ENCODE measurements around the gene PLEK2.

Gene PLEK2

GRCh38 chr14:67387195-67387594 is 24.8 kb downstream of the PLEK2 start:
- TF ChIP-seq, protein P1, sequence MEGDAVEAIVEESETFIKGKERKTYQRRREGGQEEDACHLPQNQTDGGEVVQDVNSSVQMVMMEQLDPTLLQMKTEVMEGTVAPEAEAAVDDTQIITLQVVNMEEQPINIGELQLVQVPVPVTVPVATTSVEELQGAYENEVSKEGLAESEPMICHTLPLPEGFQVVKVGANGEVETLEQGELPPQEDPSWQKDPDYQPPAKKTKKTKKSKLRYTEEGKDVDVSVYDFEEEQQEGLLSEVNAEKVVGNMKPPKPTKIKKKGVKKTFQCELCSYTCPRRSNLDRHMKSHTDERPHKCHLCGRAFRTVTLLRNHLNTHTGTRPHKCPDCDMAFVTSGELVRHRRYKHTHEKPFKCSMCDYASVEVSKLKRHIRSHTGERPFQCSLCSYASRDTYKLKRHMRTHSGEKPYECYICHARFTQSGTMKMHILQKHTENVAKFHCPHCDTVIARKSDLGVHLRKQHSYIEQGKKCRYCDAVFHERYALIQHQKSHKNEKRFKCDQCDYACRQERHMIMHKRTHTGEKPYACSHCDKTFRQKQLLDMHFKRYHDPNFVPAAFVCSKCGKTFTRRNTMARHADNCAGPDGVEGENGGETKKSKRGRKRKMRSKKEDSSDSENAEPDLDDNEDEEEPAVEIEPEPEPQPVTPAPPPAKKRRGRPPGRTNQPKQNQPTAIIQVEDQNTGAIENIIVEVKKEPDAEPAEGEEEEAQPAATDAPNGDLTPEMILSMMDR (IDR thresholded peaks at IDR 0.05; ENCODE audit: low read depth, low read length, poor library complexity, severe bottlenecking), result no peak
- H3K36me3 ChIP-seq (ENCODE audit: control insufficient read depth, low read length), result peaks cover 50% of the 10 kb centered on the region

GRCh38 chr14:67385618-67386017 is 26.3 kb downstream of the PLEK2 start:
- peaks cover 66% of the 10 kb centered on the region for H3K36me3 ChIP-seq (ENCODE audit: control insufficient read depth, low read length)
- H4K20me1 ChIP-seq (ENCODE audit: control insufficient read depth, insufficient read depth, low read depth, low read length), result no peaks in the 10 kb centered on the region
- peaks cover 18% of the 10 kb centered on the region for H3F3A ChIP-seq (ENCODE audit: control insufficient read depth, insufficient read depth)
- no peaks in the 10 kb centered on the region for H3K9me2 ChIP-seq (replicated peaks; ENCODE audit: control insufficient read depth, low read length)
- H3K9me3 ChIP-seq (ENCODE audit: control insufficient read depth, insufficient read depth, low read length), result no peaks in the 10 kb centered on the region
- TF ChIP-seq, protein P1 (IDR thresholded peaks at IDR 0.05; ENCODE audit: low read depth, low read length, poor library complexity, severe bottlenecking), result no peak
- no peak for TF ChIP-seq EZH2phosphoT487 (IDR thresholded peaks at IDR 0.05; ENCODE audit: borderline replicate concordance, low read length)
- H3K27me3 ChIP-seq (ENCODE audit: control insufficient read depth, low read length), result no peaks in the 10 kb centered on the region
- H3K4me1 ChIP-seq (ENCODE audit: control insufficient read depth, low read length), result no peaks in the 10 kb centered on the region
- no peak overlapping the region for H3K4me3 ChIP-seq (ENCODE audit: low read length)
- H3K79me2 ChIP-seq (ENCODE audit: control insufficient read depth, low read length), result no peaks in the 10 kb centered on the region
- H3K27ac ChIP-seq (ENCODE audit: low read depth, low read length), result no peak overlapping the region
- no peak overlapping the region for H3K4me2 ChIP-seq (ENCODE audit: low read length)

More at GRCh38 chr14:67387195-67387594, 24.8 kb downstream of the PLEK2 start:
- Histone ChIP-seq H3K9me2 (replicated peaks; ENCODE audit: control insufficient read depth, low read length) (no peaks in the 10 kb centered on the region), H3K4me2 (ENCODE audit: low read length) (no peak overlapping the region), H3K27ac (ENCODE audit: low read depth, low read length) (no peak overlapping the region), H4K20me1 (ENCODE audit: control insufficient read depth, insufficient read depth, low read depth, low read length) (no peaks in the 10 kb centered on the region), H3F3A (ENCODE audit: control insufficient read depth, insufficient read depth) (peaks cover 18% of the 10 kb centered on the region), H3K27me3 (ENCODE audit: control insufficient read depth, low read length) (no peaks in the 10 kb centered on the region), H3K9me3 (ENCODE audit: control insufficient read depth, insufficient read depth, low read length) (no peaks in the 10 kb centered on the region), H3K4me3 (ENCODE audit: low read length) (no peak overlapping the region), H3K79me2 (ENCODE audit: control insufficient read depth, low read length) (no peaks in the 10 kb centered on the region), H3K4me1 (ENCODE audit: control insufficient read depth, low read length) (no peaks in the 10 kb centered on the region)

DNA sequence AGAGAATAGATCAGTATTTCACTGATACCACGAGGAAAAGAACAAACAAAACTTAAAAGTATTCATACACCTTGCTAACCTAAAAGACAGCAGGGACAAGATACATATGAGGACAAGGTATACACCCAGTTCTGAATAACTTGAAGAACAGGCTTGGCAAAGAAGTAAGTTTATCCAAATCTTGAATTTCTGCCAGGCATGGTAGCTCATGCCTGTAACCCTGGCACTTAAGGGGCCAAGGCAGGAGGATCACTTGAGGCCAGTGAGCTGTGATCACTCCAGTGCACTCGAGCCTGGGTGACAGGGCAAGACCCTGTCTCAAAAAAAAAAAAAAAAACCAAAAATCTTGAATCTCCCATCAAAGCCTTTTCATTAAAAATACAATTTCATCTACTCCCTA is 26.8 kb downstream of the PLEK2 start:
- no peak overlapping the region for H3K4me2 ChIP-seq (ENCODE audit: low read length)

More for the DNA sequence above, 26.8 kb downstream of the PLEK2 start:
- Histone ChIP-seq H3K4me3 (ENCODE audit: low read length) (no peak overlapping the region), H3K9me3 (ENCODE audit: control insufficient read depth, insufficient read depth, low read length) (no peaks in the 10 kb centered on the region), H3K27me3 (ENCODE audit: control insufficient read depth, low read length) (no peaks in the 10 kb centered on the region), H3K79me2 (ENCODE audit: control insufficient read depth, low read length) (no peaks in the 10 kb centered on the region), H3F3A (ENCODE audit: control insufficient read depth, insufficient read depth) (peaks cover 18% of the 10 kb centered on the region), H3K9me2 (replicated peaks; ENCODE audit: control insufficient read depth, low read length) (no peaks in the 10 kb centered on the region), H3K4me1 (ENCODE audit: control insufficient read depth, low read length) (no peaks in the 10 kb centered on the region), H3K36me3 (ENCODE audit: control insufficient read depth, low read length) (peaks cover 71% of the 10 kb centered on the region), H3K27ac (ENCODE audit: low read depth, low read length) (no peak overlapping the region), H4K20me1 (ENCODE audit: control insufficient read depth, insufficient read depth, low read depth, low read length) (no peaks in the 10 kb centered on the region)
- TF ChIP-seq, protein P1 (IDR thresholded peaks at IDR 0.05; ENCODE audit: low read depth, low read length, poor library complexity, severe bottlenecking), result no peak
- no peak for TF ChIP-seq EZH2phosphoT487 (IDR thresholded peaks at IDR 0.05; ENCODE audit: borderline replicate concordance, low read length)

Measured in DOHH2 (cell line).